Left lung (tissue), 10 donors: ENCODE data around the gene RNF34. TPM values are rescaled to one million over a fixed set of nuclear protein-coding genes. Genes with fewer than 3 reads are reported as not detected.

Source experiments
- ATAC-seq: fragments of 200-7000 bp; cut with Tn5 transposase; one replicate; pipeline ENCODE4 v1.9.1; 2020; ENCODE audit warnings: moderate library complexity
- DNase-seq, 4 donors: peaks; one replicate each; pipeline ENCODE4 v3.0.0-alpha.2; 2013 to 2020
- H3K27ac ChIP-seq, 2 donors: fragments of 200-600 bp; sonication (generic) in 1 of 2; one replicate each; pipeline versions ENCODE4 v1.5.0 to v1.8.0; 2020 to 2021
- H3K27me3 ChIP-seq, 2 donors: fragments of 200-600 bp; sonication (generic) in 1 of 2; one replicate each; pipeline versions ENCODE4 v1.5.0 to v1.8.0; 2020 to 2021
- H3K36me3 ChIP-seq, 2 donors: fragments of 200-600 bp; sonication (generic) in 1 of 2; one replicate each; pipeline versions ENCODE4 v1.5.0 to v1.8.0; 2020 to 2021
- H3K4me1 ChIP-seq, 2 donors: fragments of 200-600 bp; one replicate each; pipeline ENCODE4 v1.8.0; 2021
- H3K4me3 ChIP-seq, 2 donors: fragments of 200-600 bp; sonication (generic) in 1 of 2; one replicate each; pipeline versions ENCODE4 v1.5.0 to v1.8.0; 2020 to 2021; ENCODE audit warnings: mild to moderate bottlenecking in 1 of 2
- H3K9me3 ChIP-seq, 2 donors: fragments of 200-600 bp; sonication (generic) in 1 of 2; one replicate each; pipeline versions ENCODE4 v1.5.0 to v1.8.0; 2020 to 2021
- intact Hi-C, 2 donors: fragments of 100-400 bp; cut with DNase I; formaldehyde crosslinking; loops; one replicate each; pipeline versions ENCODE4 v1.11.2 to v1.14.2; 2022
- polyA plus RNA-seq, 6 donors: library from polyadenylated mRNA; unstranded; fragments of 120-200 nt; gene quantifications; one replicate each; pipeline ENCODE4 v1.2.1, GENCODE V29; 2013; ENCODE audit not compliant: insufficient read length in 6 of 6
- total RNA-seq, 2 donors: library from RNA; stranded (reverse); fragmentation: NEBNext Ultra II Directional; extraction: Animal tissue kit (Norgen Biotek cat#: 25700); gene quantifications; one replicate each; pipeline ENCODE4 v1.2.1, GENCODE V29; 2021
- TF ChIP-seq, protein P1 (sequence below), 2 donors: fragments of 200-600 bp; sonication (generic) in 1 of 2; IDR thresholded peaks; one replicate each; pipeline versions ENCODE4 v1.5.0 to v1.8.0; 2021; ENCODE audit warnings: antibody characterized with exemption in 2 of 2
- donor health status: DM: no; HTN: yes; CAD: no.
- donor health status: DM: no; HTN: no; CAD: no.

The RNF34 gene
- total and polyA plus RNA-seq, 8 donors: 26.1 to 40.2 (median 36.8) TPM

DNA sequence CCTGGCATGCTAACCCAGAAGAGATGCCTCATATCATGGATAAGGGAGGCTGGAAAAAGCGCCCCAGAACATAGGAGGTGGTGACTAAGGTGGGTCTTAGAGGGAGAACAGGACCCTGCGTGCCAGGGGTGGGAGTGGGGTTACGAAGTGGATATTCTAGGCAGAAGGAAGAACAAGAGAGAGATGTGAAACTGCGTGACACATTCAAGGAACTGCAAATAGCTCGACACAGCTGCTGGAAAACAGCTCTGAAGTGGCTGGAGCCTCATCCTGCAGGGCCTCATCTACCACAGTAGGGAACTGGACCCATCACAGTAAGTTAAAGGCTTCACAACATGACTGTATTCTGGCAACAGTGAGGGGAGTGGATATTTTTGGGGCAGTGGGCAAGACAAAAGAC is 61.1 kb downstream of the RNF34 start:
- ATAC-seq: no peak

GRCh38 chr12:121464331-121464730 is 64.4 kb downstream of the RNF34 start:
- no peaks in the 10 kb centered on the region for H3K9me3 ChIP-seq
- H3K4me1 ChIP-seq: peaks cover 3 to 24% of the 10 kb centered on the region in 2 donors
- no peaks in the 10 kb centered on the region for H3K27me3 ChIP-seq
- H3K36me3 ChIP-seq: no peaks in the 10 kb centered on the region
- H3K27ac ChIP-seq: no peak overlapping the region
- TF ChIP-seq, protein P1, sequence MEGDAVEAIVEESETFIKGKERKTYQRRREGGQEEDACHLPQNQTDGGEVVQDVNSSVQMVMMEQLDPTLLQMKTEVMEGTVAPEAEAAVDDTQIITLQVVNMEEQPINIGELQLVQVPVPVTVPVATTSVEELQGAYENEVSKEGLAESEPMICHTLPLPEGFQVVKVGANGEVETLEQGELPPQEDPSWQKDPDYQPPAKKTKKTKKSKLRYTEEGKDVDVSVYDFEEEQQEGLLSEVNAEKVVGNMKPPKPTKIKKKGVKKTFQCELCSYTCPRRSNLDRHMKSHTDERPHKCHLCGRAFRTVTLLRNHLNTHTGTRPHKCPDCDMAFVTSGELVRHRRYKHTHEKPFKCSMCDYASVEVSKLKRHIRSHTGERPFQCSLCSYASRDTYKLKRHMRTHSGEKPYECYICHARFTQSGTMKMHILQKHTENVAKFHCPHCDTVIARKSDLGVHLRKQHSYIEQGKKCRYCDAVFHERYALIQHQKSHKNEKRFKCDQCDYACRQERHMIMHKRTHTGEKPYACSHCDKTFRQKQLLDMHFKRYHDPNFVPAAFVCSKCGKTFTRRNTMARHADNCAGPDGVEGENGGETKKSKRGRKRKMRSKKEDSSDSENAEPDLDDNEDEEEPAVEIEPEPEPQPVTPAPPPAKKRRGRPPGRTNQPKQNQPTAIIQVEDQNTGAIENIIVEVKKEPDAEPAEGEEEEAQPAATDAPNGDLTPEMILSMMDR (IDR thresholded peaks at IDR 0.05): no peak
- ATAC-seq: no peak
- no peak overlapping the region for H3K4me3 ChIP-seq
- intact Hi-C loops: no loop called here
- DNase-seq: no peak

More for the DNA sequence above, 61.1 kb downstream of the RNF34 start:
- no peaks in the 10 kb centered on the region for H3K9me3 ChIP-seq
- TF ChIP-seq, protein P1 (IDR thresholded peaks at IDR 0.05): no peak
- H3K4me1 ChIP-seq: peaks cover under 1 to 19% of the 10 kb centered on the region in 2 donors
- no peaks in the 10 kb centered on the region for H3K27me3 ChIP-seq
- H3K4me3 ChIP-seq: no peak overlapping the region
- no peaks in the 10 kb centered on the region for H3K36me3 ChIP-seq
- intact Hi-C loops: no loop called here
- no peak overlapping the region for H3K27ac ChIP-seq
- DNase-seq: no peak

DNA sequence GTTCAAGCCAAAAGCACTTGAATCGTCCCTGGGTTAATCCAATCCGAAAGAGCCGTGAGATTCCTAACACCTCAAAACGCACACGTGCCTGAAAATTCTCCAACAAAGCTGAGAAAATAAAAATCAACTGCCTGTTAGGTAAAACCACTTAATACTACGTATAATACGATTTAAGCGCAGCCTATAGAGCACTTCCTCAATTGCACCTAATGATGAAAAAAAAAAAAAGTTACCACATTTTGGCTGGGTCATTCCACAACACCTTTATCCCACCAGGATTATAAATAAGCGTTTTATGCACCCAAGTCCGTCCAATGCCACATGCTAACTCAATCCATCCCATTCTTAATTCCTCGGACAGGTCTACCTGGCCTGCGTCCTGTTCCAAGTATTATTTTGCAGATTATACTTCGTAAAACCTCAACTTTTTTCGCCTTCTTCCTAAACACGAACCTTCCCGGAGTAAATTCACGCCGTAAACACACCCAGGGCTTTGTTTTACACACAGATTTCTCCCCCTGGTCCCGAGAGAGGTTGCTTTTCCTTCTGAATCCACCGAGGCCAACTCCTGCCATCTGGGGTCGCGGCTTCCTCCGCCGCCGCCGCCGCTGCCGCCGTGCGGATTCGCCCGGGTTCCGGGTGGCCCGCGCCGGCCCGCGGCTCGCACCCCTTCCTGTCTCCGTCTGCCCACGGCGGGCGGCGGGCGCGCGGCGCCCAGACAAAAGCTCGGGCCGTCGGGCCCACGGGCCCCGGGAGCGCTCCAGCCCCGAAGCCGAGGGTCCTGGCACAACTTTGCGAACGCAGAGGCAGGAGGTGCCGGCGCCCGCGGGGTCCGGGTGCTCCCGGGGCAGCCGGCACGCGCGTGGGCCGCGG is 66.2 kb downstream of the RNF34 start:
- intact Hi-C loops: no loop called here
- H3K9me3 ChIP-seq: no peaks in the 10 kb centered on the region
- no peaks in the 10 kb centered on the region for H3K36me3 ChIP-seq
- TF ChIP-seq, protein P1 (IDR thresholded peaks at IDR 0.05): no peak
- peak overlapping the region; percentile 44 to 57 for H3K4me3 ChIP-seq
- DNase-seq (peak in 1 of 4 donors; percentile 90), ATAC-seq (no peak)
- no peaks in the 10 kb centered on the region for H3K27me3 ChIP-seq
- H3K4me1 ChIP-seq: peaks cover 3 to 39% of the 10 kb centered on the region in 2 donors
- peak overlapping the region in 1 of 2 donors; percentile 63 for H3K27ac ChIP-seq

GRCh38 chr12:121466794-121467637 is 67.1 kb downstream of the RNF34 start:
- TF ChIP-seq, protein P1 (IDR thresholded peaks at IDR 0.05): no peak
- Histone ChIP-seq H3K27ac (peak overlapping the region; percentile 67 to 83), H3K4me3 (peak overlapping the region; percentile 43 to 57), H3K9me3 (no peaks in the 10 kb centered on the region), H3K36me3 (no peaks in the 10 kb centered on the region), H3K27me3 (no peaks in the 10 kb centered on the region), H3K4me1 (peaks cover 3 to 44% of the 10 kb centered on the region in 2 donors)
- intact Hi-C loops: no loop called here
- peak; percentile 92 for ATAC-seq
- peak; percentile 84 to 98 (median 93) for DNase-seq
